Colonic mucosa (tissue), 4 donors: ENCODE data around the gene GNG2. TPM values are rescaled to one million over a fixed set of nuclear protein-coding genes. Genes with fewer than 3 reads are reported as not detected.
"Not testable (repeated sequence)": the region's sequence is repeated elsewhere in the genome, so short reads cannot be mapped to it uniquely, and the experiment has no call there.

Experiments
- DNase-seq: peaks from one replicate; pipeline ENCODE4 v3.0.0-alpha.2; 2020
- H3K27ac ChIP-seq: fragments of 200-600 bp; one replicate; pipeline ENCODE4 v1.8.0; 2021
- H3K27me3 ChIP-seq: fragments of 200-600 bp; one replicate; pipeline ENCODE4 v1.8.0; 2021
- H3K36me3 ChIP-seq: fragments of 200-600 bp; one replicate; pipeline ENCODE4 v1.8.0; 2021
- H3K4me1 ChIP-seq: fragments of 200-600 bp; one replicate; pipeline ENCODE4 v1.8.0; 2021; ENCODE audit warnings: mild to moderate bottlenecking
- H3K4me3 ChIP-seq: fragments of 200-600 bp; one replicate; pipeline ENCODE4 v1.8.0; 2021
- H3K9ac ChIP-seq, 2 donors: one replicate each; pipeline ENCODE4 v1.7.0; 2013; ENCODE audit warnings: control low read depth in 2 of 2, low read depth in 2 of 2, low read length in 2 of 2
- H3K9me3 ChIP-seq: fragments of 200-600 bp; one replicate; pipeline ENCODE4 v1.8.0; 2021
- CTCF ChIP-seq: fragments of 200-600 bp; IDR thresholded peaks from one replicate; pipeline ENCODE4 v1.8.0; 2022; ENCODE audit warnings: antibody characterized with exemption, mild to moderate bottlenecking
- intact Hi-C: fragments of 100-400 bp; cut with DNase I; formaldehyde crosslinking; loops from one replicate; pipeline ENCODE4 v1.14.1; 2022
- total RNA-seq, 2 donors: library from RNA; stranded (reverse); fragmentation: NEBNext Ultra II Directional in 1 of 2; extraction: Animal tissue kit (Norgen Biotek cat#: 25700) in 1 of 2; gene quantifications; one replicate each; pipeline ENCODE4 v1.2.1, GENCODE V29; 2021
- donor health status: healthy.
- donor health status: DM: no; HTN: no; CAD: no.
- donor health status: DM: no; HTN: no; CAD: no.

GNG2 gene
- total RNA-seq, 2 donors from 2014 or later = 4.9 to 18.2 TPM

- no peaks in the 10 kb centered on the region for H3K9me3 ChIP-seq
- intact Hi-C loops = no loop called here
- no peaks in the 10 kb centered on the region for H3K27me3 ChIP-seq
- no peak for TF ChIP-seq CTCF
- H3K4me3 ChIP-seq = no peak overlapping the region
- H3K9ac ChIP-seq = no peak overlapping the region
- H3K27ac ChIP-seq = no peak overlapping the region
- no peaks in the 10 kb centered on the region for H3K36me3 ChIP-seq
- H3K4me1 ChIP-seq = no peaks in the 10 kb centered on the region
- no peak for DNase-seq
Observed at GRCh38 chr14:51901475-51902024, 41.1 kb downstream of the GNG2 start.

GRCh38 chr14:51905656-51906121 is 45.3 kb downstream of the GNG2 start:
- H3K4me1 ChIP-seq, intact Hi-C loops, DNase-seq, H3K27me3 ChIP-seq, H3K9ac ChIP-seq, H3K36me3 ChIP-seq, H3K9me3 ChIP-seq, H3K4me3 ChIP-seq: not testable (repeated sequence)
- peak overlapping the region; percentile 38 for H3K27ac ChIP-seq

GRCh38 chr14:51908086-51908485 is 47.7 kb downstream of the GNG2 start:
- intact Hi-C loops = no loop called here
- H3K9ac ChIP-seq = no peak overlapping the region
- no peaks in the 10 kb centered on the region for H3K27me3 ChIP-seq

GRCh38 chr14:51912112-51912786 is 51.8 kb downstream of the GNG2 start:
- Histone ChIP-seq H3K27ac (no peak overlapping the region), H3K4me3 (no peak overlapping the region), H3K36me3 (no peaks in the 10 kb centered on the region), H3K9ac (no peak overlapping the region), H3K4me1 (no peaks in the 10 kb centered on the region), H3K9me3 (no peaks in the 10 kb centered on the region), H3K27me3 (no peaks in the 10 kb centered on the region)
- no peak for DNase-seq
- no peak for TF ChIP-seq CTCF
- intact Hi-C loops = no loop called here

More at GRCh38 chr14:51908086-51908485, 47.7 kb downstream of the GNG2 start:
- TF ChIP-seq CTCF = no peak
- no peak for DNase-seq
- Histone ChIP-seq H3K4me3 (no peak overlapping the region), H3K36me3 (no peaks in the 10 kb centered on the region), H3K27ac (no peak overlapping the region), H3K4me1 (no peaks in the 10 kb centered on the region), H3K9me3 (no peaks in the 10 kb centered on the region)

- Histone ChIP-seq H3K36me3 (no peaks in the 10 kb centered on the region), H3K9me3 (no peaks in the 10 kb centered on the region), H3K9ac (no peak overlapping the region), H3K4me3 (no peak overlapping the region), H3K27me3 (no peaks in the 10 kb centered on the region), H3K27ac (no peak overlapping the region), H3K4me1 (no peaks in the 10 kb centered on the region)
- intact Hi-C loops = no loop called here
- no peak for TF ChIP-seq CTCF
- no peak for DNase-seq
Observed at GRCh38 chr14:51914310-51914709, 53.9 kb downstream of the GNG2 start.

- TF ChIP-seq CTCF = no peak
- no peaks in the 10 kb centered on the region for H3K9me3 ChIP-seq
- H3K27ac ChIP-seq = no peak overlapping the region
- H3K9ac ChIP-seq = no peak overlapping the region
- no peak overlapping the region for H3K4me3 ChIP-seq
- H3K27me3 ChIP-seq = no peaks in the 10 kb centered on the region
- no peak for DNase-seq
- no peaks in the 10 kb centered on the region for H3K4me1 ChIP-seq
- H3K36me3 ChIP-seq = no peaks in the 10 kb centered on the region
- intact Hi-C loops = no loop called here
Observed at GRCh38 chr14:51917193-51917592, 56.8 kb downstream of the GNG2 start.
